Activated CD8-positive, alpha-beta memory T cell treated with anti-CD3 and anti-CD28 coated beads, Interleukin-2, amount 50 U/mL, for 24 hours (primary cell): ENCODE data around the gene SLC7A8.
"Not testable (repeated sequence)": the region's sequence is repeated elsewhere in the genome, so short reads cannot be mapped to it uniquely, and the experiment has no call there.

Experiments
- DNase-seq: peaks from one replicate; pipeline ENCODE4 v3.0.0-alpha.2; 2020; ENCODE audit errors: extremely low read depth

SLC7A8 gene

DNA sequence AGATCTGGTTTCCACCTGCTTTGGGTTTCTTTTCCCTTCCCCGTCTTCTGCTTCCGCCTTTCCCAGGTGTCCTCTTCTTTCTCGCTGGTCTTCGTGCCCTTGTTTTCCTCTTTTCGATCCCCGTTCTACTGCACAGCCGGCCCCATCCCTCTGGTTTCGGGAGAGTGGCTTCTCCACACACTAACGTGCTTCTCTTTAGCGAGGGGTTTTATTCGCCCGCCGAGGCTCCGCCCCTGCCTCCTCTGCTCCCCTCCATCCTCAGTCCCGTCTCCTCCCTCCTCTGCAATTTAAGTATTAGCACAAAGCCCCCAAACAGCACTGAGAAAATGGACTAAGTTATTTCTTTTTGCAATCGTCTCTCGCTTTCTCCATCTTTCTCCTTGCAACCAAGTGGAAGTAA, at the start of gene SLC7A8:
SLC7A8 (minus strand) TSS at position 182 of the 400 bp plus-strand sequence. CDS start 746 bp downstream, outside the sequence.
- DNase-seq, result no peak

DNA sequence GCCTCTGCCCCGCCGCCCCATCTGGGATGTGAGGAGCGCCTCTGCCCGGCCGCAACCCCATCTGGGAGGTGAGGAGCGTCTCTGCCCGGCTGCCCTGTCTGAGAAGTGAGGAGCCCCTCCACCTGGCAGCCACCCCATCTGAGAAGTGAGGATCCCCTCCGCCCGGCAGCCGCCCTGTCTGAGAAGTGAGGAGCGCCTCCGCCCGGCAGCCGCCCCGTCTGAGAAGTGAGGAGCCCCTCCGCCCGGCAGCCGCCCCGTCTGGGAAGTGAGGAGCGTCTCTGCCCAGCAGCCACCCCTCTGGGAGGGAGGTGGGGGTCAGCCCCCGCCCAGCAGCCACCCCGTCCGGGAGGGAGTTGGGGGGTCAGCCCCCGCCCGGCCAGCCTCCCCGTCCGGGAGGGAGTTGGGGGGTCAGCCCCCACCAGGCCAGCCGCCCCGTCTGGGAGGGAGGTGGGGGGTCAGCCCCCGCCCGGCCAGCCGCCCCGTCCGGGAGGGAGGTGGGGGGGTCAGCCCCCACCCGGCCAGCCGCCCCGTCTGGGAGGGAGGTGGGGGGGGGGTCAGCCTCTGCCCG, 48.9 kb upstream of the SLC7A8 start:
- DNase-seq, result not testable (repeated sequence)

DNA sequence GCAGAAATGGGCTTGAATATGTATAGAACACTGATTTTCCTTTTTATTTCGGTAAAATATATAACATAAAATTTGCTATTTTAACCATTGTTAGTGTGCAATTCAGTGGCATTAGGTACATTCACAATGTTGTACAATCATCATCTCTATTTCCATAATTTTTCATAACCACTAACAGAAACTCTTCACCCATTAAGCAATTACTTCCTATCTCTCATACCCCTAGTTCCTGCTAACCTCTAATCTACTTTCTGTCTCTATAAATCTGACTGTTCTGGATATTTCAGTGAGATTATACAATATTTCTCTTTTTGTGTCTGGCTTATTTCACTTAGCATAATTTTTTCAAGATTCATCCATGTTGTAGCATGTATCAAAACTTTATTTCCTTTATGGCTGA, 45.4 kb upstream of the SLC7A8 start:
- no peak for DNase-seq

DNA sequence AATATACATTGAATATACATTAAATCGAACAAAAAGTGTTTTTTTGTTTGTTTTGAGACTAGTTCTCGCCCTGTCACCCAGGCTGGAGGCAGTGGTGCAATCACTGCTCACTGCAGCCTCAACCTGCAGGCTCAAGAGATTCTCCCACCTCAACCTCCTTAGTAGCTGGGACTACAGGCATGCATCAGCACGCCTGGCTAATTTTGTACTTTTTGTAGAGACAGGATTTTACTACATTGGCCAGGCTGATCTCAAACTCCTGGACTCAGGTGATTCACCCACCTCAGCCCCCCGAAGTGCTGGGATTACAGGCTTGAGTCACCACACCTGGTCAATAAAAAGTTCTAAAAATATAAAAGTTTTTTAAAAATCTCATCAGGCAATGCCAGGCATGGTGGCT, 44.1 kb upstream of the SLC7A8 start:
- no peak for DNase-seq

DNA sequence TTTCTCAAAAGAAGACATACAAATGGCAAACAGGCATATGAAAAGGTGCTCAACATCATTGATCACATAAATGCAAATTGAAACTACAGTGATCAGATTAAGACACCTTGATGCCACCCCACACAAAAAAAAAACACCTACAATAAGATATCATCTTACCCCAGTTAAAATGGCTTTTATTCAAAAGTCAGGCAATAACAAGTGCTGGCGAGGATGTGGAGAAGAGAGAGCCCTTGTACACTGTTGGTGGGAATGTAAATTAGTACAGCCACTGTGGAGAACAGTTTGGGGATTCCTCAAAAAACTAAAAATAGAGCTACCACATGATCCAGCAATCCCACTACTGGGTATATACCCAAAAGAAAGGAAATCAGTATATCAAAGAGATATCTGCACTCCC, 41.5 kb upstream of the SLC7A8 start:
- not testable (repeated sequence) for DNase-seq

DNA sequence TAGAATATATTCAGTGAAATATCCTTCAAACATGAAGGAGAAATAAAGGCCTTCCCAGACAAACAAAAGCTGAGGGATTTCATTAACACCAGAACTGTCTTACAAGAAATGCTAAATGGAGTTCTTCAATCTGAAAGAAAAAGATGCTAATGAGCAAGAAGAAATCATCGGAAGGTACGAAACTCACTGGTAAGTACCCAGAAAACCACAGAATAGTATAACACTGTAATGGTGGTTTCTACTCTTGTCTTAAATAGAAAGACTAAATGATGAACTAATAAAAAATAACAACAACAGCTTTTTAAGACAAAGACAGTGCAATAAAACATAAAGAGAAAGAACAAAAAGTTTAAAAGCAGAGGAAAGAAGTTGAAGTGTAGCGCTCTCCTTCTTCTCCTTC, 35.6 kb upstream of the SLC7A8 start:
- DNase-seq, result no peak

DNA sequence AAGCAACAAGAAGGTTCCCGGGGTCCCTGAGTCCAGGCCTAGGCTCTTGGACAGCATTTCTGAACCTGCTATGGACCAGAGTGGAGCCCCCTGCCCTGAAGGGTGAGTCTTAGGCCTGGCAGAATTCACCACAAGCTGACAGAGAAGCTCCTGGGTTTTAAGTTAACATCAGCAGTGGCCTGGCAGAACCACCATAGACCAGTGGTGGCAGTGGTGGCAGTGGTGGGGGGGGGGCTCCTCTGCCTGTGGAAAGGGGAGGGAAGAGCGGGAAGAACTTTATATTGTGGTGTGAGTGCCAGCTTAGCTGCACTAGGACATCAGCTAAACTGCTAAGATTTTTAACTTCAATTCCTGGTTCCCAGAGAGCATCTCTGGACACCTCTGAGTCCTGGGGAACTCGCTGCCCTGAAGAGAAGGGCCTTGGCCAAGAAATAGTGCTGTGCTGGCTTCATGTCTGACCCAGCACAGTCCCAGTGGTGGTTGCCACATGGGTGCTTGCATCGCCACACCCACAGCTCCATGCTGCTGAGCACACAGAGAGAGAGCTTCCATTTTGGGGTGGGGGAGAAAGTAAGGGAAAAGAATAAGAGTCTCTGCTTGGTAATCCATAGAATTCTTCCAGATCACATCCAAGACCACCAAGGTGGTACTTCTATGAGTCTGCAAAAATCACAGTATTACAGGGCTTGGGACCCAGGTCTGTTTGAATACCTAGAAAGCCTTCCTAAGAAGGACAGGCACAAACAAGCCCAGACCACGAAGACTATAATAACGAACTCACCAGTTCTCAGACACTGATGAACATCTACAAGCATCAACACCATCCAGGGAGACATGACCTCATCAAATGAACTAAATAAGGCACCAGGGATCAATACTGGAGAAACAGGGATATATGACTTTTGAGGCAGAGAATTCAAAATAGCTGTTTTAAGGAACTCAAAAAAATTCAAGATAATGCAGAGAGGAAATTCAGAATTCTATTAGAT, 33.9 kb upstream of the SLC7A8 start:
- no peak for DNase-seq

DNA sequence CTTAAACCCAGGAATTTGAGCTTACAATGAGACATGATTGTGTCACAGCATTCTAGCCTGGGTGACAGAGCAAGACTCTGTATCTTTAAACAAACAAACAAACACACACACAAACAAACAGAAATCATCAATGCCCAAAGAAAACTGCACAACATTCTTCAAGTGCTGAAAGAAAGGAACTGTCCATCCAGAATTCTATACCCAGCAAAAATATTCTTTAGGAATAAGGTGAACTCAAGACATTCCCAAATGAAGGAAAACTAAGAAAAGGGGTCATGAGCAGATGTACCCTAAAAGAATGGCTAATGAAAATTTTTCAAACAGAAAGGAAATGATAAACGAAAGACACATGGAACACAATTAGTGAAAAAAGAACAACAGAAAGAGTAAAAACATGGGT, 32.0 kb upstream of the SLC7A8 start:
- DNase-seq, result no peak

DNA sequence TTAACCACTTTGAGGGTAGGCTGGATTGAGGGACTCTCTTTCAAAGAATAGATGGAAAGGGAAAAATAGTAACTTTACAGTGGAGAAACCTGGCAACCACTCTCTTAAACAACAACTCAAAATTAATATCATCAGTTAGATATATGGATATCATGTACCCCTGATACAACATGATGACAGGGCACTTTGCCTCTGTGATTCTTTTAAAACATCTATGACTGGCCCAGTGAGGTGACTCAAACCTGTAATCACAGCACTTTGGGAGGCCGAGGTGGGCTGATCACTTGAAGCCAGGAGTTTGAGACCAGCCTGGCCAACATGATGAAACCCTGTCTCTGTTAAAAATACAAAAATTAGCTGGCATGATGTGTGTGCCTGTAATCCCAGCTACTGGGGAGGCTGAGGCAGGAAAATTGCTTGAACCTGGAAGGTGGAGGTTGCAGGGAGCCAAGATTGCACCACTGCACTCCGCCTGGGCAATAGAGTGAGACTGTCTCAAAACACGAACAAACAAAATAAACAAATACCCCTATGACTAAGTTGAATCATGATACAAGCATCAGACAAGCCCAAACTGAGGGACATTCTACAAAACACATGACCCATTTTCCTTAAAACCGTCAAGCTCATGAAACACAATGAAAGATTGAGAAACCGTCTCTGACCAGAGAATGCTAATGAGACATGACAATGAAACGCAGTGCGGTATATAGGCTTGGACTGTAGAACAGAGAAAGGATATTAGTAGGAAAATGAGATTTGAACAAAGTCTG, 26.4 kb upstream of the SLC7A8 start:
- no peak for DNase-seq

DNA sequence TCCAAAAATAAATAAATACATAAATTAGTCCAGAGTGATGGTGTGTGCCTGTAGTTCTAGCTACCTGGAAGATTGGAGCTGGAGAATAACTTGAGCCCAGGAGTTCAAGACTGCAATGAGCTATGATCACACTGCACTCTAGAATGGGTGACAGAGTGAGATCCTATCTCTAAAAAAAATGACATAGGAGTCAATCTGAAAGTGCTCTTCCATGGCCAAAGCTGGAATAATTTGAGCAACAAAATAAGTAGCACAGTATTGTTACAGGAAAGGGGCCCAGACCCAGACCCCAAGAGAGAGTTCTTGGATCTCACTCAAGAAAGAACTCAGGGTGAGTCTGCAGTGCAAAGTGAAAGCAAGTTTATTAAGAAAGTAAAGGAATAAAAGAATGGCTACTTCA, 24.9 kb upstream of the SLC7A8 start:
- DNase-seq, result no peak

DNA sequence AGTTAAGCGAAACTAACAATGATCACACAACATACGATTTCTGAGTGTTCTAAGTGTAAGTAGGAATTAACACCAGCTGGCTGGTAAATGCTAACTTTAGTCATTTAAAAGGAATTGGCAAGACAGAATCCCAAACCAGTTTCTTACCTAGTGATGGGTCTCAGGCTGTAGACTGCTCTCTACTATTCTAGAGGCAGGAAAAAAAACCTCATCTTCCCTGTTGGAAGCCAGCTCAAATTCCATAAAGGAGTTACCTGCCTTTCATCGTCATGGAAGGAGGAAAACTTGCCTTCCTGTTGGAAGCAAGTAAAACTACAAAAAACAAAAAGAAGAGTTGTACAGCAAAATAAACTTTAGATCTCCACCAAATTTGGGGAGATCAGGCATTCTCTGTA, 23.7 kb upstream of the SLC7A8 start:
- DNase-seq, result no peak

DNA sequence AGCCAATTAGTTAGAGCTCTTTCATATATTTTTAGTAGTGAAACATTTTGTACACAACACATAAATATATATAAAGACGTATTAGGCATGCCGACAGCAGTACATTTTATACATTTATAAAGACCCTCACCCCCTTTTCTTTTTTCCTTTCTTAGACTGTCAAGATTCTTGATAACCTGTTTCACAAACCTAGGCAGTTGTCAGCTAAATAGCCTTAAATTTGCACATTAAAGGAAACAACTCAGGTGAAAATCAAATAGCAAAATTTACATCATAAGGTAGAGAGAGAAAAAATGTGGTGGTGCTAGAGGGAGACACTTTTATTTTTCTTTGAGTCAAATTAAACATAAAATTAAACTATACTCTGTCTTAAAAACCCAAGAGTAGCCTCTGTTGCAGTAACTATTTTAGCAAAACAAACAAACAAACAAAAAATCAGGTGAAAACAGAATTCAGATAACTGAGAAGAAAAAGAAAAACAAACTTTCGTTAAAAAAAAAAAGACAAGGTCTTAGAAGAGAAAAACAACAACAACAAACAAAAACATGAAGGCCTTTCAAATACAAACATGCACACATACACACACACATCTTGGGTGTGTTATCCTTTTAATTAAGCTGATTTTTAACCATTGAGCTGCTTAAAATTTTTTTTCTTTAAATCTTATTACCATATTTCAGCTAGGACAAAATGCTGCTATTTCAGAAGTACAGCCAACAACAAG, 23.1 kb upstream of the SLC7A8 start:
- DNase-seq, result no peak

DNA sequence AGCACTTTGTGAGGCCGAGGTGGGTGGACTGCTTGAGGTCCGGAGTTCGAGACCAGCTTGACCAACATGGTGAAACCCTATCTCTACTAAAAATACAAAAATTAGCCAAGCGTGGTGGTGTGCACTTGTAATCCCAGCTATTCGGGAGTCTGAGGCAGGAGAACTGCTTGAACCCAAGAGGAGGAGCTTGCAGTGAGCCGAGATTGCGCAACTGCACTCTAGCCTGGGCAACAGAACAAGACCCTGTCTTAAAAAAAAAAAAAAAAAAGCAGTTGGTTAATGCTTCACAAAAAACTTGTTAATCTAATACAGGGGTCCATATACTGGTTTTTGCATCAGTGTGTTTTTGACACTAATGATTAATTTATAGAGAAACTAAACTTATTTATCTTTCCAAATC, 18.5 kb upstream of the SLC7A8 start:
- DNase-seq, result no peak

DNA sequence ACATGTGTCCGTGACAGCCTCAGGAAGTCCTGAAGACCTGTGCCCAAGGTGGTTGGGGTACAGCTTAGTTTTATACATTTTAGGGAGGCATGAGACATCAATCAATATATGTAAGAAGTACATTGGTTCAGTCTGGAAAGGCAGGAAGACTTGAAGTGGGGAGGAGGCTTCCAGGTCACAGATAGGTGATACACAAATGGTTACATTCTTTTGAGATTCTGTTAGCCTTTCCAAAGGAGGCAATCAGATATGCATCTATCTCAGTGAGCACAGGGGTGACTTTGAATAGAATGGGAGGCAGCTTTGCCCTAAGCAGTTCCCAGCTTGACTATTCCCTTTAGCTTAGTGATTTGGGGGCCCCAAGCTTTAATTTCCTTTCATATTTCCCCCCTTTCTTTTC, 15.7 kb upstream of the SLC7A8 start:
- not testable (repeated sequence) for DNase-seq

DNA sequence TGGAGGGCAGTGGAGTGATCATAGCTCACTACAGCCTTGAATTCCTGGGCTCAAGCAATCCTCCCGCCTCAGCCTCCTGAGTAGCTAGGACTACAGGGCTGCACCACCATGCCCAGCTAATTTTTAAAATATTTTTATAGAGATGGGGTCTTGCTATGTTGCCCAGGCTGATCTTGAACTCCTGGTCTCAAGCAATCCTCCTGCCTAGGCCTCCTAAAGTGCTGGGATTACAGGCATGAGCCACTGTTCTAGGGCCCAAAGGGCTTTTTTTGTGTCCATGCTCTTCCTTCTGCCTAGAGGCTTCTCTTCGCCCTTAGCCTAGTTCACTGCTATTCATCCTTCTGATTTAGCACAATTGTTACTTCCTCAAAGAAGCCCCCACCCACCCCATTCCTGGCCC, 13.0 kb upstream of the SLC7A8 start:
- DNase-seq, result not testable (repeated sequence)

DNA sequence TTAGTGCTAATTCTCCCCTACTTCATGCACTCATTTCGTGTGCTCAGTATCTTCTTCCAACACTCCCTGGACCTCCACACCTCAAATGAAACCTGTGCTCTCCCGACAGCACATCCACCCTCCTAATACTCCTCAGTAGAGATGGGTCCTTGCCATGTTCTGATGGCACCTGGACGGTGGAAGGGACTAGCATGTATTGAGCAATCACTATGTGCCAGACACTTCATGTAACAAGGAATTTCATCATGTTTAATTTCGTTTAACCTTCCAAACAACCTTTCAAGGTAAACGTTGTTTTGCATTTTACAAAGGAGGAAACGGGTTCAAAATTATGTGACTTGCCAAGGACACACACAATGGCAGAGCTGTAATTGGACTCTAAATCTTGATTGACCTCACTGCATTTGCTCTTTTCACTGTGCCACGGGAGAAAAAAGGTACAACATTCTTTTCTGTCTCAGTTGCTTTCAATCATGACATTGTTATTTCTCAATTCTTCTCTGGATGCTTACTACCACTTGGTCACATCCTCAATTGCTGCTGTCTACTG, 12.2 kb upstream of the SLC7A8 start:
- no peak for DNase-seq

DNA sequence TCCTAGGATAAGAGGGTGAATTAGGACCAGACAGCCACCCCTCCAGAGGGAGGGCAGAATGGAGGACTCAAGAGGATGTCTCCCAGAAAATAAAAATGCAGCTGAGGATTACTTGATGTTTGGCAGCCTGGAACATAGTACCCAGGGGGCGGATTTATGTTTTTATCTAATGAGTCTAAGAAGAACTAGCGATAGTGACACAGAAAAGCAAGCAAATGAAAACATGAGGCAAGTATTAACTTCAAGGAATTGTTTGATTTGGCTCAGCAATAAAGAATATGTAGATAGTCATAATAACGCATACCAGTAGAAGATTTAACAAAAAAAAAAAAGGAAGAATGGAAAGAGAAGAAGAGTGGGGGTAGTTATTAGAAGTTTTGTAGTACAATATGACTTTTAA, 10.0 kb upstream of the SLC7A8 start:
- DNase-seq, result no peak

DNA sequence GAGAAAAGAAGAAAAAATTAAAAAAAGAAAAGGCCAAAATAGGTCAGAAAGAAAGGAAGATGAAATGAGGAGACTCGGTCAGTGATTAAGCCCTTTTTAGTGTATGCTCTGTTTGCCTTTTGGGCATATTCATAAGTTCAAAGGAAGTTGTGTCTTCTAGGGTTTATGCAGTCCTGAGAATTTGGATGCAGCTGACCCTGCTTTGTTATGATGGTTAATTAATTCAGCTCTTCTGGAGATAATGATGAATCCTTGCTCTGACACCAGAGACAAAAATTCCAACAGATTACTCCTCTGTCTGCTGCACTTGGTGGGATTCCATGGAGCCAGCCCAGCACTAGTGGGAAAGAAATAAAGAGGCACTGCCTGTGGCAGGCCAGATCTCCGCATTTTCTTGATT, 4.5 kb upstream of the SLC7A8 start:
- no peak for DNase-seq

DNA sequence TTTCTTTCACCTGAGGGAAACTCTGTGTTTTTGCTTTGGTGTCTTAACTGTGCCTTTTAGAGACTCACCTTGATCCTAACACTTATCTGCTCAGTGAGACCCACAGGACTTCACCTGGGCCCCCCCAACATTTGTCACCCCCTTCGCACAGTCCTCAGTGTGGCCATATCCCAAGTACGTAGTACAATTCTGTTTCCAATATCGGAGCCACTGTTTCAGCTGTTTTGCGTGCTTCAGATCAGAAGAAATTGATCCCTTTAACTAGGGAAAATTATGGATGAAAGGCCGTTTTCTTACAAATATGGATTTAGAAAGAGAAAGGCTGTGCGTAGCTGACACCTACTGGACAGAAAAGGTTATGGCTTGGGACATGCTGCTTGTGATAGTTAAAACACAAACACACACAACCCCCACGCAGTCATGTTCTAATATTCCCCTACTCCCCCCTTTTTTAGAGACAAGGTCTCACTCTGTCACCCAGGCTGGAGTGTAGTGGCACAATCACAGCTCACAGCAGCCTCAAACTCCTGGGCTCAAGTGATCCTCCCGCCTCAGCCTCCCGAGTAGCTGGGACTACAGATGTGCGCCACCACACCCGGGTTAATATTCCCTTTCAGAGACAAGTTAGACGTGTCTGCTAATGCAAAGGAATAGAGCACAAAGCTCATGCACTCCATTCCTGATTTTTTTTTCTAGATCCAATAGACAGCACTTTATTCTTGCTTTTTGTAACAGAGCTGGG, 3.6 kb upstream of the SLC7A8 start:
- DNase-seq, result no peak

DNA sequence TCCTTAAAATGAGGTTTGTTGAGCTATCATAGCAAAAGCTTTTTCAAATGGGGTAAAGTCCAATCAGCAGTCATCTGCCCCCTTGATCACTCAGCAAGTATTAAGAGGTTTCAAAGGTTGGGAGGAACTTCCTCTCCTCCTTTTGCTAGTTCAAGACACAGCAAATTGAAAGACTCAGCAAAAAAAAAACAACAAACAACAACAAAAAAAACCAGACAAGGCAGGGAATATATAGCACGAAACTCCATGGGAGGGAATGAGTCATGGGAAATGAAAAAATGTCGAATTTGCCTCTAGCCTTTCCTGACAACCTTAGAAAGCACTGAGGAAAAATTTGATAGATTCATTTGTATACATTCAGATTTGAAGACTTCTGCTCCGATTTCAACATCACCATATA, 1.6 kb upstream of the SLC7A8 start:
- DNase-seq, result no peak

DNA sequence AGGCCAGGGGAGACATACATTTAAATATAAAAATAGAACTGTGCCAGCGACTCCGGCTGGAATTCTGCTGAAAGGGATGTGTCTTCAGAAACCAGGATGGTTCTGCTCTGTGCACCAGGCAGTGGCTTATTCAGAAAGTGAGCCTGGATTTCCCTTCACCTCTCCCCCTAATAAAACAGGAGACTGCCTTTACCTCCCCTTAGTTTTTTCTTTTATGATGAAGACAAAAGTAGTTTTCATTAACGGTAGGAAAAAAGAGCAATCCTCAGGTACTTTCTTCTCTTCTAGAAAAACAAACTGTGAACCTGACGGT, 346 bp downstream of the SLC7A8 start:
- DNase-seq, result no peak
